ENCODE results near the gene DMAC2L.
"Not testable (repeated sequence)": the region's sequence is repeated elsewhere in the genome, so short reads cannot be mapped to it uniquely, and the experiment has no call there.

The DMAC2L gene

DNA sequence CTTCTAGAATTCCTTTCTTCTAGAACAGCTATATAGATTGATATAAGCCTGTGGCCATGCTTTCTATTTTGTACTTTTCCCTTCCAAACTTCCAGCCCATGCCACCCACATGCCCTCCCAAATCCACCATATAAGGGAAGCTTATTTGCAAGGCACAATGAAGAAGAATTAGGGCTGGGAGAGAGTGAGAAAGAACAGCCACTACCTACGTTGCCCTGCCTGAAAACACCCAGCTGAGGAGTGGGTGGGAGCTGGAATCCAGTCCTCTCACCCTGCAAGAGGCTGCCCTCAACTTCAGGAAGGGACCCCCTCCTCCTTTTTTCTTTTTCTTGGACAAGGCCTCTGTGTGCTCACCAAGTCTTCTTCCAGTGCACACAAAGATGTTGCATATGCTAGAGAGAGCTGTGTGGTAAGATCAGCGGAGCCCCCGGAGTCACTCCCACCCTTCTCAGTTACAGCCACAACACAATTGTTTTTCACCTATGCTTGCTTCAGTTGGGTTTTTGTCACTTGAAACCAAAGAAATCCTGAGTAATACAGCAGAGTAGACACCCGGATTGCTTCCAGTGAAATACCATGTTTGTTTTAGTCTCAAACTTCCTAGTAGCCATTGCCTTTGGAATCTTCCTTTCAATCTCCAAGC, 45.8 kb downstream of the DMAC2L start:
- DNase-seq, result no peak

DNA sequence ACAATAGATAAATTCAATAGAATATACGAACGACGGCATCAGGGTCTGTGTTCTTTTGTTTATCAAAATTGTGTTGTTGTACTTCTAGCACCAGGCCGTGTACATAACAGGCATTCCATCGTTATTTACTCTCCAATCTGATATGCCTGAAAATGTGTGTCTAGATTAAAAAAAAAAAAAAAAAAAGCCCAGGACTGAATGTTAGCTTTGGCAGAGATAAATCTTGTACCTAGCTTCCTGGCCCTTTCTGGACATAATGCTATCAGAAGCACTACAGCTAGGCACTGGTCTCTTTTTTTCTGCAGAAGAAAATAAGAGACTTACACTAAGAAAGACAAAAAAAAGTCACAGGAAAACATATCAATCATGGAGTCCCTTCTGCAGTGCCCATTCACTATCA, 47.5 kb downstream of the DMAC2L start:
- no peak for DNase-seq

DNA sequence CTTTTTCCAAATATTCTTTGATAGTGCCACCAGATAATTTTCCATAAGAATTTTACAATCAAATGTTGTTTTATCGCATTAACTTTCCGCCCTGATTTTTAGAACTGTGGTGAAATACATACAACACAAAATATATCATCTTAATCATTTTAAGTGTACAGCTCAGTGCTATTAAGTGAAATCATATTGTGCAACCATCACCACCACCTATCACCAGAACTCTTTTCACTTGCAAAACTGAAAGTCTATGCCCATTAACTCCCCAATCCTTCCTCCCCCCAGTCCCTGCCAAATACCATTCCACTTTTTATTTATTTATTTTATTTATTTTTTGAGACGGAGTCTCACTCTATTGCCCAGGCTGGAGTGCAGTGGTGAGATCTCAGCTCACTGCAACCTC, 48.0 kb downstream of the DMAC2L start:
- DNase-seq, result no peak

DNA sequence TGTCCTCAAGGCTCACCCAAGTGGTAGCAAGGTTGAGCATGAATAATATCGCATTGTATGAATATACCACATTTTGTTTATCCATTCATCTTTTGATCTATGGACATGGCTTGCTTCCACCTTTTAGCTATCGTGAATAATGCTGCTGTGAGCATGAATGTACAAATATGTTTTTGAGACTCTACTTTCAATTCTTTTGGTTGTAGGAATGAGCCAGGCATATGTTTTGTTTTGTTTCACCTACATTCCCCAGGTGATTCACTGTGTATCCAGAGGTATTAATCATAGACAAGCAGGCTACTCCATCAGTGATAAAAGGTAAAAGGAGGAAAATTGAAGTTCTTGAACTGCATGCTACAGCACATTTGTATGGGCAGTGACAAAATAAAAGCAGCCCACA, 48.7 kb downstream of the DMAC2L start:
- no peak for DNase-seq

DNA sequence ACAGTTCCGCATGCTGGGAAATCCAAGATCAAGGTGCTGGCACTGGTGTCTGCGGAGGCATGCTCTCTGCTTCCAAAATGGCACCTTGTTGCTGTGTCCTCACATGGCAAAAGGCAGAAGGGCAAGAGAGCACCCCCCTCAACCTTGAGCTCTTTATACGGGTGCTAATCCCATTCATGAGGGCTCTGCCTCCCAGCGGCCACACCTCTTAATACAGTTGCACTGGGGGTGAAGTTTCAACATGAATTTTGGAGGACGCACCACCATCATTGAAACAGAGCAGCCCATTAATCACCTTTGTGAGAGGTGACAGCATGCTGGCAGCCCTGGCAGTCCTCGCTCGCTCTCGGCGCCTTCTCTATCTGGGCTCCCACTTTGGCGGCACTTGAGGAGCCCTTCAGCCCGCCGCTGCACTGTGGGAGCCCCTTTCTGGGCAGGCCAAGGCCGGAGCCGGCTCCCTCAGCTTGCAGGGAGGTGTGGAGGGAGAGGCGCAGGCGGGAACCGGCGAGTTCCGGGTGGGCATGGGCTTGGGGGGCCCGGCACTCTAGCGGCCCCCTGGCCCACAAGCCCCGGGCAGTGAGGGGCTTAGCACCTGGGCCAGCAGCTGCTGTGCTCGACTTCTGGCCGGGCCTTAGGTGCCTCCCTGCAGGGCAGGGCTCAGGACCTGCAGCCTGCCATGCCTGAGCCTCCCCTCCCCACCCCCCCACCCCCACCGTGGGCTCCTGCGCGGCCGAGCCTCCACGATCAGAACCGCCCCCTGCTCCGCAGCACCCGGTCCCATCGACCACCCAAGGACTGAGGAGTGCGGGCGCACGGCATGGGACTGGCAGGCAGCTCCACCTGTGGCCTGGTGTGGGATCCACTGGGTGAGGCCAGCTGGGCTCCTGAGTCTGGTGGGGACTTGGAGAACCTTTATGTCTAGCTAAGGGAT, 49.6 kb downstream of the DMAC2L start:
- DNase-seq, result not testable (repeated sequence)

DNA sequence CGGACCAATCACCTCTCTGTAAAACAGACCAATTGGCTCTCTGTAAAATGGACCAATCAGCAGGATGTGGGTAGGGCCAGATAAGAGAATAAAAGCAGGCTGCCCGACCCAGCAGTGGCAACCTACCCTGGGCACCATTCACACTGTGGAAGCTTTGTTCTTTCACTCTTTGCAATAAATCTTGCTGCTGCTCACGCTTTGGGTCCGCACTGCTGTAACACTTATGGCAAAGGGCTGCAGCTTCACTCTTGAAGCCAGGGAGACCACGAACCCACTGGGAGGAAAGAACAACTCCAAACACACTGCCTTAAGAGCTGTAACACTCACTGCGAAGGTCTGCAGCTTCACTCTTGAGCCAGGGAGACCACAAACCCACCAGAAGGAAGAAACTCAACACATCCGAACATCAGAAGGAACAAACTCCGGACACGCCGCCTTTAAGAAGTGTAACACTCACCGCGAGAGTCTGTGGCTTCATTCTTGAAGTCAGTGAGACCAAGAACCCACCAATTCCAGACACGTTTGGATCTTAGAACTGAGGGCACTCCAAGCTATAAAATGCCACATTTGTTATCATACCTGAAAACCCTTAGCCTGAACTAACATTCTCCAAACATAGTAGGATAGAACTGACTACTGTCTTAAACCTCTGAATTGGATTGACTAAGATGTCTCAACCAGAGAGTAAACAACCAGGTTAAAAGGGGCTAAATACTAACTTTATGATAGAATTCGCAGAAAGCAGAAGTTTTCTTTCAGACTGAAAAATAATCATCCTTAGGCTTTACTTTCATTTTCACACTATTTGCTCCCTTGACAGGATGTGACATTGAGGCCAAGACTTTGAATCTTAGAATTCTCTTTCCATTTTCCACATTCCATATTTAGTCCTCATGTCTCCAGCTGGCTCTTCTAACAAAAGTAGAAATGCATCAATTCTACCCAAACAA, 50.9 kb downstream of the DMAC2L start:
- no peak for DNase-seq

DNA sequence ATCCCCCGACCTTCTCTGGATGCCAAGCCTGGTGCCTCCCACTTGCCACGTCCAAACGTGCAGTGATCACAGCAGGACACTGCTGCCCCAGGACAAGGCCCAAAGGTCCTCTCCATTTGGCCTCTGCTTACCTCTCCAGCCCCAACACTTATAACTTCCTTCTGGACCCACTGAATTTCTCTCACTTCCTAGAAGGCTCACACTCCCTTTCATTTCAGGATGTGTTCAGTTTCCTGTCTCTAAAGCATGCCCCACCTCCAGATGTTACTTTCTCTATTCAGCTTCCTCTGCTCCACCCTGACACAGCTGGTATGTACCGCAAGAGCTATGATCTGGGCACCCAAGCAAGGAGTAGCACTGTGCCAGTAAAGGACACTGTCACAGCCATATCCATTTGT, 51.6 kb downstream of the DMAC2L start:
- DNase-seq, result no peak

DNA sequence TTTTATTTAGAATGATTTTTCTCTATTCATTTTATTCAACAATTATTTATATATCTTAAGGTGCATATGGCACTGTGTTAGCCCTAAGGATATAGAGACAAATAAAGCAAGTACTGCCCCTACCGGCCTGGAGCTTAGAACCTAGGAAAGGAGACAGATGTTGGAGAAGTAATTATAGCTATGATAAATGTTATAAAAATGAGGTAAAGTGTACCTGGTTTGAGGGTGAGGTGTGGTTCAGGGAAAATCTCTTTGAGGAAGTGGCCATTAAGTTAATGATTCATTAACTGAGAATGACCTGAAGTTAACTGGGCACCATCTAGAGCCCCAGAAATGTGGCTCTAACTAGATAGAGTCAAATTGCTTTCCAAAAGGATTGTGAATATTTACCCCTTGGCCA, 52.7 kb downstream of the DMAC2L start:
- no peak for DNase-seq

DNA sequence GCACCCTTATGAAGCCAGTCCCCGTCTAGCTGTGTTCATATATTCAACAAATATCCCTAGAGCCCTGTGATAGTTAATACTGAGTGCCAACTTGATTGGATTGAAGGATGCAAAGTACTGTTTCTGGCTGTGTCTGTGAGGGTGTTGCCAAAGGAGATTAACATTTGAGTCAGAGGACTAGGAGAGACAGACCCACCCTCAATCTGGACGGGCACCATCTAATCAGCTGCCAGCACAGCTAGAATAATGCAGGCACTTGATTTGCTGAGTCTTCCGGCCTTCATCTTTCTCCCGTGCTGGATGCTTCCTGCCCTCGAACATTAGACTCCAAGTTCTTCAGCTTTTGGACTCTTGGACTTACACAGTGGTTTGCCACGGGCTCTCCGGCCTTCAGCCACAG, 53.4 kb downstream of the DMAC2L start:
- not testable (repeated sequence) for DNase-seq

DNA sequence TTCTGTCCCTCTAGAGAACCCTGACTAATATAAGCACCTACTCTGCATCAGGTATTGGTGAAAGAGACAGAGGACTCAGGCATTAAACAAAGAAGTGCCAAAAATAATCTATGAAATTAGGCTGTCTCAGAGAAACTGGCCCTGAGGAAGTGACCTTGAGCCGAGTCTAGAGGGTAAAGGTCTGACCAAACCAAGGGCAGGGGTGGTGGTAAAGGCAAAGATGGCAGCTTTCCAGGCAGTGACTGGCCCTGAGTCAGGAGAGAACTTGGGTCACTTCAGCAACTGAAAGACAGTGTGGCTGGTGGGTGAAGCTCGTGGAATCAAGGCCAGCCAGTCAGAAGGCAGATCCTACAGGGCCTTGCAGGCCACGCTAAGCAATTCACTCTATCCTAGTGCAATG, 54.0 kb downstream of the DMAC2L start:
- no peak for DNase-seq

DNA sequence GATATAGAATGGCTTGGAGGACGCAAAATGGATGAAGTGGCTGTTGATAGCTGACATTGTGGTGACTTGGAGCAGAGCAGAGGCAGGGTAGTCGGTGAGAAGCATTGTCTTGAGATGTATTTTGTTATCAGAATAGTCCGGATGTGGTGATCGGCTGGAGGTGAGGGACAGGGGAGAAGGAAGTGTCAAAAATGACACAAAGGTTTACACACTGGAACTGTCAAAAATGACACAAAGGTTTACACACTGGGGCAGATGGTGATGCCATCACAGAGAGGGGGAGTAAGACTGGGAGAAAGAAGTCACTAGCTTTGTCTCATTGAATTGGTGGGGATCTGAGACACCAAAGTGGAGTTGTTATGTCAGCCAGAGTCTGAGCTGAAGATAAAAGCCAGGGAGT, 54.5 kb downstream of the DMAC2L start:
- DNase-seq, result no peak

DNA sequence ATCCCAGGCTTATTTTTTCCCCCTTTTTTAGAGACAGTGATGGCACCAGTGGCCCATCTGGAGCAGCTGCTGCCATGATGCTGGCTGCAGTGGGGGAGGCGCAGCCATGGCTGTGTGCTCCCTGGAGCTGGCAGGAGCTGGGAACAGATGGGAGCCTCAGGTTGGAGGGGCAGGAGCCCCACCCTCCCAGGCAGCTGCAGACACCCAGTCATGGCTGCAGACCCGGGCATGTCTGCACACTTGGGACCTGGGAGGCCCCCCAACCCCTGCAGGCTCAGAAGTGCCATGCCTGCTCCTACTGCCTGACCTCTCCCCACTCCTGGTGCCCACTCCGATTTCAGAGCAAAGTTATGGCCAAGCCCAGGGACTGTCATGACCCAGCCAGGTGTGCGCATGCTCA, 59.4 kb downstream of the DMAC2L start:
- DNase-seq, result no peak

DNA sequence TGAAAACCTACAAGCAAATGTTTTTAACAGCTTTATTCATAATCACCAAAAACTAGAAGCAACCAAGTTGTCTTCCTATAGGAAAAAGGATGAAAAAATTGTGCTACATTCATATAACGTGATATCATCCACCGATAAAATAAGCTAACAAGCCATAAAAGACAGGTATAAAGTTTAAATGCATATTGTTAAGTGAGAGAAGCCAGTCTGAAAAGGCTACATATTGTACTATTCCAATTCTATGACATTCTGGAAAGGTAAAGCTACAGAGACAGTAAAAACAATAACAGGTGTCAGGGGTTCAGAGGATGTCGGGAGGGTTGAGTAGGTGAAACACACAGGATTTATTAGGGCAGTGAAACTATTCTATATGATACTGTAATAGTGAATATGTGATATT, 61.8 kb downstream of the DMAC2L start:
- DNase-seq, result no peak

DNA sequence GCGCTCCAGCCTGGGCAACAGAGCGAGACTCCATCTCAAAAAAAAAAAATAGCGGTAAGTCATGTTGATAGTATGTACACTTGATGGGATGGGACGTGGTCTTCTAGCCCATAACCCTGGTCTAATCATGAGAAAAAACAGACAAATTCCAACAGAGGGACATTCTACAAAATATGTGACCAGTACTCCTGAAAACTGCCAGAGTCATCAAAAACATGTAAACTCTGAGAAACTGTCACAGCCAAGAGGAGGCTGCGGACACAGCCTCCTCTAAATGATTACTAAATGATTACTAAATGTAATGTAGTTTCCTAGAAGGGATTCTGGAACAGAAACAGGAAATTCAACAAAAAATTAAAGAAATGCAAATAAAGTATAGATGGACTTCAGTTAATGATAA, 63.6 kb downstream of the DMAC2L start:
- DNase-seq, result no peak

Measured in DMS79 (cell line).